Measurements from ENCODE around the gene SIGLEC15.
"Not testable (repeated sequence)": the region's sequence is repeated elsewhere in the genome, so short reads cannot be mapped to it uniquely, and the experiment has no call there.

The SIGLEC15 gene, protein sequence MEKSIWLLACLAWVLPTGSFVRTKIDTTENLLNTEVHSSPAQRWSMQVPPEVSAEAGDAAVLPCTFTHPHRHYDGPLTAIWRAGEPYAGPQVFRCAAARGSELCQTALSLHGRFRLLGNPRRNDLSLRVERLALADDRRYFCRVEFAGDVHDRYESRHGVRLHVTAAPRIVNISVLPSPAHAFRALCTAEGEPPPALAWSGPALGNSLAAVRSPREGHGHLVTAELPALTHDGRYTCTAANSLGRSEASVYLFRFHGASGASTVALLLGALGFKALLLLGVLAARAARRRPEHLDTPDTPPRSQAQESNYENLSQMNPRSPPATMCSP

DNA sequence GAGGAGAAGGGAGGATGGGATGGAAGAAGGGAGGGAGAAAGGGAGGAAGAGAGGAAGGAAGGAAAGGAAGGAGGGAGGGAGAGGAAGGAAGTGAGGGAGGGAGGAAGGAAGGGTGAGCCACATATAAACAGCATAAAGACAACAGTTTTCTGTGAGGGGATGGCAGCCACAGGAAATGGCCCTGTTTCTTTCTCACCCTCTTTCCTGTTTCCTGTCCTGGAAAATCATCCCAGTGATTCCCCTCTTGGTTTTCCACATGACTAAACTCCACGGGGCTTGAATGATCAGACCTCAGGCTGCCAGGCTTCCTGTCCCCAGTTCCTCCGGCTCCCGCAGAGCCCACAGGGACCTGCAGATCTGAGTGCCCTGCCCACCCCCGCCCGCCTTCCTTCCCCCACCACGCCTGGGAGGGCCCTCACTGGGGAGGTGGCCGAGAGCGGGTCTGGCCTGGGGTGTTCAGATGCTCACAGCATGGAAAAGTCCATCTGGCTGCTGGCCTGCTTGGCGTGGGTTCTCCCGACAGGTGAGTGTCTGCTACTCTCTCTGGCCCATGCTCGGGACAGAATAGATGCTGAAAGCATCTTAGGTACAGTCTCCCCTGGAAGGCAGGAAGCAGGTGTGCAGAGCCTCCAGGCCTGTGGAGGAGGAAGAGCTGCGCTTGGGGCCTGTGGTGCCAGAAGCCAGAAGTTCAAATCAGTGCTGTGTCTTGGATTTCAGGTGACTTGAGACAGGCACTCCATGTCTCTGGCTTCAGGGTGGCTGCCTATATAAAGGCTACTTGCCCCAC is at the start of gene SIGLEC15:
SIGLEC15 (plus strand) TSS at position 418 of the 787 bp plus-strand sequence; CDS start at position 472, 54 bp downstream.
- no peak for DNase-seq (ENCODE audit: low spot score)

GRCh38 chr18:45775743-45776142 is 49.7 kb upstream of the SIGLEC15 start:
- DNase-seq (ENCODE audit: low spot score) = peak; percentile 4

- no peak for DNase-seq (ENCODE audit: low spot score)
These were observed 48.1 kb upstream of the SIGLEC15 start for GRCh38 chr18:45777393-45777792.

- no peak for DNase-seq (ENCODE audit: low spot score)
These were observed 44.9 kb upstream of the SIGLEC15 start for GRCh38 chr18:45780568-45780967.

GRCh38 chr18:45782662-45783061 is 42.8 kb upstream of the SIGLEC15 start:
- no peak for DNase-seq (ENCODE audit: low spot score)

DNA sequence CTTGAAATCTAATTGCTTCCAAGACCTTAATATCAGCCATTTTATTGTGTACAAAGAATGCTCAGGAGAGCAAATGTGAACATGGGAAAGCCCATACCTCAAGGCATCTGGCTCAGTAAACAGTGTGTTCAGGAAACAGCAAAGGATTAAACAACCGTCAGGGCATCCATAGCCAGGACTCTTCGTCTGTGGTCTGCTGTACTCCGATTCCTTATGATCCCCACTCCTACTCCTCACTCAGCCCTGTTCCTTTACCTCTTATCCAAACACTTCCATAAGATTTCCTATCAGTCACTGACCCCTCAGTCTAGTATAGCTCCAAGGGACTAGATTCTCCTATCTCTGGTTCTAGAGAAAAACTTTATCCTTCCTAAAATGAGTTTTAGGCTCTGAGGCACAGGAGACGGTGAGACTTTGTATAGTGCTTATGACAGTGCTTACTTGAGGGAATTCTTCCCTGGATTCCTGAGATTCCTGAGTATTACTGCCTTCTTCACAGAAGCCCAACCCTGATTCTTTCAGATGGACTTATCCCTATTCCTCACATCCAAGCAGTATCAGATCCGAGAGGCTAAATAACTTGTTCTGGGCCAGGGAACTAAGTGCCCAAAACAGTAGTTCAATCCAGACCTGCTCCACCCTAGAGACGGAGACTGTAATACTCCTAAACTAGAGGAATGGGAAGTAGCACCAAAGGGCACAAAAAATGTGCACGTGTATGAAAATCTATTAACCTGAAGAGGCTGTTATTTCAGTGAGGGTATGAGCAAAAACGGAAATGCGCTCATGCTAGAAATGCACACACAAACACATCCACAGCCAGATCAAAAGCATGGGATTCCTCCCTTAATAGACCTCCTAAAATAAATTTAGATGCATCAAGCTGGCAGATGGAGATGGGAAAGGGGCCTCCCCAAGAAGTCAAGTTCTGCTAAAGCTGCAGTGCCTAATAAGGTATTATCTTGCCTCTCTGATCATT is 42.1 kb upstream of the SIGLEC15 start:
- DNase-seq (ENCODE audit: low spot score) = no peak

GRCh38 chr18:45785134-45785533 is 40.3 kb upstream of the SIGLEC15 start:
- DNase-seq (ENCODE audit: low spot score) = no peak

GRCh38 chr18:45786941-45787340 is 38.5 kb upstream of the SIGLEC15 start:
- DNase-seq (ENCODE audit: low spot score) = no peak

- DNase-seq (ENCODE audit: low spot score) = no peak
These were observed 38.1 kb upstream of the SIGLEC15 start for GRCh38 chr18:45787346-45787745.

DNA sequence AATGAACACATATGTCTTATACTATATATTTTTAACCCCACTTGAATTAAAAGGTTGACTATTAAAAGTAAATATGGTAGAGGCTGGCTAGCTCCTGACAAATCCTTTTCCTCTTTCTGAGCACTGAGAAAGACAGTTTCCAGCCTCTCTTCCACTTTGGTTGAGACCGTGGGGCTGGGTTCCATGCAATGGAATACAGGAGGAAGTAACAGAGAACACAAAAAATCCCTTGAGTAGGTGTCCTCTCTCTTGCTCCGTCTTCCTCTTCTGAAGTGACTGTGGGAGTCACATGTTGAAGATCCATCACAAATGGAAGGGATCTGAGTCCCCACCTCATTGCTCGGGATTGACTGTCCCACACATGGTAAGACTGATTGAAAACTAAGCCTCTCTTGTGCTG is 36.6 kb upstream of the SIGLEC15 start:
- DNase-seq (ENCODE audit: low spot score) = no peak

DNA sequence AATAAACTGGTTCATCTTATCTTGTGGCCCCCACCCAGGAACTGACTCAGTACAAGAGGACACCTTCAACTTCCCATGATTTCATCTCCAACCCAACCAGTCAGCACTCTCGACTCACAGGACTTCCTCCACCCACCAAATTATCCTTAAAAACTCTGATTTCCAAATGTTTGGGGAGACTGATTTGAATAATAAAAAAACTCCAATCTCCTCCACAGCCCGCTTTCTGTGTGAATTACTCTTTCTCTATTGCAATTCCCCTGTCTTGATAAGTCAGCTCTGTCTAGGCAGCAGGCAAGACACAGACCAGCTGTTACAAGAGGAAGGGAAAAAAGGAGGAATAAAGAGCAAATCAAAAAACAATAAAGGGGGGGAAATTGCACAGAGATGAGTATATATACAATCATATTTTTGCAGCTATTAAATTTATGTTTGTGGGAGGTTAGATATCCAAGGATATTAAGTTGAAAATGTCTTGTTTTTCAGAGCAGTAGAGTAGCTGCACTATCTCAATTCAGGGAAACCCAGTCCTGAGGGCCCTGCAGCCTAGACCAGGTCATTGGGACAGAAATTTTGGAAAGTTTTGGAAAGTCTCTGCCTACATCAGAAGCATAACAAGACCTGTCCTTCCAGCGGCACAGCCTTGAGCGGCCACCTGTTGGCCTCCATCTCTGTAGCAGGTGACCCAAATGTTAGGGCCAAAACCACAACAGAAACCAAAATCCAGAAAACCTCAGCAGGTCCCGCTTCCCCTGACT is 32.8 kb upstream of the SIGLEC15 start:
- no peak for DNase-seq (ENCODE audit: low spot score)

GRCh38 chr18:45793264-45793965 is 32.1 kb upstream of the SIGLEC15 start:
- no peak for DNase-seq (ENCODE audit: low spot score)

- no peak for DNase-seq (ENCODE audit: low spot score)
These were observed 24.0 kb upstream of the SIGLEC15 start for GRCh38 chr18:45801416-45802004.

DNA sequence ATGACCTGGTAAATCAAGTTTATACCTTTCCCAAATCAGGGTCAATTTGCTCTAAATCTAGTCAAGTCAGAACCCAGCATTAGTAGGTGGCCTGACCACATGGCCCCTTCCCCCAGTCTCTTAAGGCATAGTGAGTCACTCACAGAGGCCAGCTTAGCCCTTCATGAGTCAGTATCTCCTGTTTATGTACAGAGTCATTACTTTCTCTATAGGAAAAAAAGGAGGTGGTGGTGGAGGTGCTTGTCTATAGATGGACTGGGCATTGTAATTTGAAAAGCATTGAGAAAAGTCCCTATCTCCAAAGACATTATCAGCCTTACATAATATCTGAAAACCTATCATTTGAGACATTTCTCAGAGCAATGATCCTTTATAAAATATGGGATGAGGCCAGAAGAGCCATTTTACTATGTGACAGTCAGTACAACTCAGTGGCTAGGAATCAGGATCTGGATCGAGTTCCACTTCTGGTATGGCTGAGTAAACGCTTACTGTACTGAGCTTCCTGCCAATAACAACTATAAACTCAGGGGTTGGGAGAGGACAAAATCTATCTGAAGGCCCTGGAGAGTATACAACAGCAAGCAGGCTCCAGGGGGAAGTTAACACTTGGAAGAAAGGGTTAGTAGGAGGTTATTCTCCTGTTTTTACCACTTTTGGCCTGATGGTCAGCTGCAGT is 22.5 kb upstream of the SIGLEC15 start:
- DNase-seq (ENCODE audit: low spot score) = no peak

DNA sequence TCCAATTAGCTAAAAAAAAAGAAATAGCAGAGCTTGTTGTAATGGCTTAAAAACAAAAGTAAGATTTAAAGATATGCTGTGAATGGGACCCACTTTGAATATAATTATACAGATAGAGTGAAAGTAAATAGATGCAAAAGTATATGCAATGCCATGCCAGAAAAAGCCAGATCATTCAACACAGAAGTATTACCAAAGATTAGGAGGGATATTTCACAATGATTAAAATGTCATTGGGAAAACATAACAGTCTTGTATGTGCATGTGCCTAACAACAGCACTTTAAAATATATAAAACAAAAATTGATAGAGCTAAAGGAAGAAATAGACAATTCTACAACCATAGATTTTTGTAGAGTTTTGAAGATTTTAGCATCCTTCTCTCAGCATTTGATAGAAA is 19.9 kb upstream of the SIGLEC15 start:
- DNase-seq (ENCODE audit: low spot score) = no peak

DNA sequence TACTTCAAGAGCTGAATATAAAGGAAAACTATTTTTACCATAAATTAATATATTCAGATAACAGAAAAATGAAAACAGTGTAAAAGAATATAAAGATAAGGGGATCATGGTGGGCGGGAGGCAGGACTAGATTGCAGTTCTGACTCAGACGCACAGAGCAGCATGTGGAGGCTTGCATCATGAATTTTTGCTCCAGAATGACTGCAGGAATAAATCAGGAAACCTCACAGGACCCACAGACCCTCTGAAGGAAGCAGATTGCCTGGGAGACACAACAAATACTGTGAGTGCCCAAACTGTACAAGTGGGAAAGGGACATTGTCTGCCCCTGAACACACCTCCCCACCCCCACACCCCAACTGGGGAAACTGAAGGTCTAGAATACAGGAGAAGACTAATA is 19.2 kb upstream of the SIGLEC15 start:
- no peak for DNase-seq (ENCODE audit: low spot score)

DNA sequence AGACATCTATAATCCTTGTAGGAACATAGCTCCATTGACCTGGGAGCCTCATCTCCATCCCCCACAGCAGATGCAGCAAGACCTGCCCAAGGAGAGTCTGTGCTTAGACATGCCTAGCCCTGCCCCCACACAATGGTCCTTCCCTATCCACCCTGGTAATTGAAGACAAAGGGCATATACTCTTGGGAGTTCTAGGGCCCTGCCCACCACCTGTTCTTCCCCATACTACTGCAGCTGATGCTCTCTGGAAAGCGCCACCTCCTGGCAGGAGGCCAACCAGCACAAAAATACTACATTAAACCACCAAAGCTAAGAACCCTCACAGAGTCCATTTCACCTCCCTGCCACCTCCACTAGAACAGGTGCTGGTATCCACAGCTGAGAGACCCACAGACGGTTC is 18.3 kb upstream of the SIGLEC15 start:
- not testable (repeated sequence) for DNase-seq (ENCODE audit: low spot score)

GRCh38 chr18:45814733-45815132 is 10.7 kb upstream of the SIGLEC15 start:
- not testable (repeated sequence) for DNase-seq (ENCODE audit: low spot score)

GRCh38 chr18:45817543-45817942 is 7.9 kb upstream of the SIGLEC15 start:
- no peak for DNase-seq (ENCODE audit: low spot score)

- not testable (repeated sequence) for DNase-seq (ENCODE audit: low spot score)
These were observed 6.7 kb upstream of the SIGLEC15 start for GRCh38 chr18:45818765-45819164.
